ENCODE results near the gene SCN11A. TPM values are rescaled to one million over a fixed set of nuclear protein-coding genes. Genes with fewer than 3 reads are reported as not detected.

The SCN11A gene
- polyA plus RNA-seq, 1 donor from 2014 or later: 2.2 TPM

DNA sequence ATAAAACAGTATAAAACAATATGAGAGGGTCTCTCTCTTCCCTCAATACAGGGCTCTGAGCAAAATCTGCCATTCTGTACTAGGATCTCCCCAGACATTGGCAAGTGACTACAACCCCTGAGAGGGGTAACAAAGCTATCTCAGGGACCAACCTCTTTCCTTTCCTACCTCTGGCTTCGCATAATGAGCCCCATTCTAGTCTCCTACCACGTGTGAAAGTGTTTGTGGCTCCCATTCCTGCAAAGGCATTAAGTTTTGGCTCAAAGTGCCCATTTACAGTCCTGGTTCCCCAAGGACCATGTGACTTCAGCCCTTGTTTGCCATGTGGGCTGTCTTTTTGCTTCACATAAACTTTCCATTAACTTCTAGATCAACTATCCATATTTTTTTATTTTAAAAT lies 46.4 kb downstream of the SCN11A start (continued):
- TF ChIP-seq, protein P1, sequence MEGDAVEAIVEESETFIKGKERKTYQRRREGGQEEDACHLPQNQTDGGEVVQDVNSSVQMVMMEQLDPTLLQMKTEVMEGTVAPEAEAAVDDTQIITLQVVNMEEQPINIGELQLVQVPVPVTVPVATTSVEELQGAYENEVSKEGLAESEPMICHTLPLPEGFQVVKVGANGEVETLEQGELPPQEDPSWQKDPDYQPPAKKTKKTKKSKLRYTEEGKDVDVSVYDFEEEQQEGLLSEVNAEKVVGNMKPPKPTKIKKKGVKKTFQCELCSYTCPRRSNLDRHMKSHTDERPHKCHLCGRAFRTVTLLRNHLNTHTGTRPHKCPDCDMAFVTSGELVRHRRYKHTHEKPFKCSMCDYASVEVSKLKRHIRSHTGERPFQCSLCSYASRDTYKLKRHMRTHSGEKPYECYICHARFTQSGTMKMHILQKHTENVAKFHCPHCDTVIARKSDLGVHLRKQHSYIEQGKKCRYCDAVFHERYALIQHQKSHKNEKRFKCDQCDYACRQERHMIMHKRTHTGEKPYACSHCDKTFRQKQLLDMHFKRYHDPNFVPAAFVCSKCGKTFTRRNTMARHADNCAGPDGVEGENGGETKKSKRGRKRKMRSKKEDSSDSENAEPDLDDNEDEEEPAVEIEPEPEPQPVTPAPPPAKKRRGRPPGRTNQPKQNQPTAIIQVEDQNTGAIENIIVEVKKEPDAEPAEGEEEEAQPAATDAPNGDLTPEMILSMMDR (IDR thresholded peaks at IDR 0.05; ENCODE audit: poor library complexity, severe bottlenecking): no peak
- TF ChIP-seq MXI1 (conservative IDR thresholded peaks at IDR 0.05; ENCODE audit: poor library complexity, severe bottlenecking) (no peak), POLR2AphosphoS5 (IDR thresholded peaks at IDR 0.05) (no peak)

Small RNAs within 50 kb of the gene (small RNA-seq; reads per million reads assigned to genes)
- gene RNU6-1227P: 0 to 0.03 (median 0) reads per million in 3 experiments

Other genes with a start within 250 kb of the SCN11A start
- gene SCN10A, start 235.7 kb downstream of the SCN11A start, polyA plus RNA-seq: not detected in 2 replicates
- 87.1 and 111 TPM in 2 replicates for gene WDR48, start 72 bp upstream of the SCN11A start, polyA plus RNA-seq
- 55.6 and 89.1 TPM in 2 replicates for gene GORASP1, start 55.7 kb upstream of the SCN11A start, polyA plus RNA-seq
- 6.2 and 9.4 TPM in 2 replicates for gene TTC21A, start 55.7 kb upstream of the SCN11A start, polyA plus RNA-seq
- 0.09 and 0.22 TPM in 2 replicates for gene CSRNP1, start 101.6 kb upstream of the SCN11A start, polyA plus RNA-seq
- gene XIRP1, start 140.7 kb upstream of the SCN11A start, polyA plus RNA-seq: not detected in 2 replicates
- not detected in 2 replicates for gene CX3CR1, start 228.1 kb upstream of the SCN11A start, polyA plus RNA-seq

Data from neural cell (in vitro differentiated cells).